Small intestine (tissue), 7 donors: Measurements from ENCODE around the gene NRTN. TPM values are rescaled to one million over a fixed set of nuclear protein-coding genes. Genes with fewer than 3 reads are reported as not detected.

Source experiments
- DNase-seq, 2 donors: peaks; one replicate each; pipeline versions ENCODE4 v3.0.0 to v3.0.0-alpha.2; 2013
- FAIRE-seq: peaks from 2 replicates; lab custom pipeline; 2012; peaks lifted over from hg19 to GRCh38; lab: Jason Lieb, UNC
- H3K27ac ChIP-seq, 3 donors: one replicate each; pipeline ENCODE4 v1.5.1; 2013; ENCODE audit warnings: low read length in 2 of 3, mild to moderate bottlenecking in 2 of 3, control low read depth in 1 of 3, inconsistent platforms in 1 of 3, low read depth in 1 of 3, moderate library complexity in 1 of 3
- H3K27me3 ChIP-seq, 3 donors: one replicate each; pipeline ENCODE4 v1.6.1; 2013; ENCODE audit warnings: low read length in 3 of 3, inconsistent platforms in 1 of 3; ENCODE audit not compliant: control insufficient read depth in 3 of 3, insufficient read depth in 3 of 3
- H3K36me3 ChIP-seq, 3 donors: one replicate each; pipeline ENCODE4 v1.6.1; 2013; ENCODE audit warnings: low read length in 3 of 3, inconsistent platforms in 1 of 3, low read depth in 1 of 3, mild to moderate bottlenecking in 1 of 3, moderate library complexity in 1 of 3; ENCODE audit not compliant: control insufficient read depth in 3 of 3, insufficient read depth in 2 of 3
- H3K4me1 ChIP-seq, 3 donors: one replicate each; pipeline ENCODE4 v1.6.1; 2013; ENCODE audit warnings: low read length in 2 of 3, inconsistent platforms in 1 of 3, low read depth in 1 of 3, mild to moderate bottlenecking in 1 of 3, moderate library complexity in 1 of 3; ENCODE audit not compliant: control insufficient read depth in 3 of 3, insufficient read depth in 2 of 3
- H3K4me3 ChIP-seq, 3 donors: one replicate each; pipeline ENCODE4 v1.5.1; 2013; ENCODE audit warnings: low read length in 3 of 3, control low read depth in 1 of 3, inconsistent platforms in 1 of 3, low read depth in 1 of 3, mild to moderate bottlenecking in 1 of 3, moderate library complexity in 1 of 3
- H3K9me3 ChIP-seq, 2 donors: one replicate each; pipeline ENCODE4 v1.6.1; 2013; ENCODE audit warnings: low read depth in 1 of 2, low read length in 1 of 2; ENCODE audit not compliant: control insufficient read depth in 2 of 2, insufficient read depth in 1 of 2
- WGBS, 3 donors: extraction: QIAGEN DNeasy Blood & Tissue Kit; methylation state at CpG; one replicate each; pipeline ENCODE4 v1.1.7; 2013; 5-methylcytosine and 5-hydroxymethylcytosine counted together
- polyA plus RNA-seq, 4 donors: library from polyadenylated mRNA; stranded (reverse) in 3 of 4; unstranded in 1 of 4; fragments of 200-250 nt in 3 of 4; fragments of 120-200 nt in 1 of 4; gene quantifications; one replicate each; pipeline versions ENCODE4 v1.2.1 to v1.2.3, GENCODE V29; 2013
- donor health status: healthy with polysubstance abuse.
- donor health status: control.
- donor health status: control.
- donor health status: Bipolar disorder and iron deficiency.
- donor health status: healthy.

NRTN gene
- polyA plus RNA-seq, 4 donors: 1.1 to 3.0 (median 2.9) TPM; not detected in 1

- H3K27me3 ChIP-seq: peaks cover 0 to 4% (median 0%) of the 10 kb centered on the region in 3 donors
- 64 to 85% (median 72%) methylated on average over 32 to 34 of the region's 34 CpGs for WGBS, 3 donors
- no peaks in the 10 kb centered on the region for H3K9me3 ChIP-seq
- peak overlapping the region in 2 of 3 donors; percentile 1 to 80 for H3K4me3 ChIP-seq
- peaks cover 0 to 2% (median 0%) of the 10 kb centered on the region in 3 donors for H3K36me3 ChIP-seq
- H3K4me1 ChIP-seq: peaks cover 0 to 20% (median 0%) of the 10 kb centered on the region in 3 donors
- DNase-seq (no peak), FAIRE-seq (no peak)
- peak overlapping the region in 1 of 3 donors; percentile 7 for H3K27ac ChIP-seq
Observed at GRCh38 chr19:5829567-5830310, 24.9 kb downstream of the NRTN start.

- peaks cover 0 to 20% (median 0%) of the 10 kb centered on the region in 3 donors for H3K4me1 ChIP-seq
- peaks cover 0 to 4% (median 0%) of the 10 kb centered on the region in 3 donors for H3K27me3 ChIP-seq
- H3K36me3 ChIP-seq: peaks cover 0 to 2% (median 0%) of the 10 kb centered on the region in 3 donors
- no peak overlapping the region for H3K27ac ChIP-seq
- DNase-seq: no peak
- 72 to 84% (median 75%) methylated on average over 9 of the region's 9 CpGs for WGBS, 3 donors
- no peak for FAIRE-seq
- no peak overlapping the region for H3K4me3 ChIP-seq
- no peaks in the 10 kb centered on the region for H3K9me3 ChIP-seq
Observed at GRCh38 chr19:5831159-5831558, 26.3 kb downstream of the NRTN start.

- H3K27ac ChIP-seq: no peak overlapping the region
Observed at GRCh38 chr19:5832061-5832460, 27.2 kb downstream of the NRTN start.

GRCh38 chr19:5832527-5833216, 27.8 kb downstream of the NRTN start:
- H3K4me3 ChIP-seq: no peak overlapping the region
- H3K27ac ChIP-seq: no peak overlapping the region
- peaks cover 0 to 2% (median 0%) of the 10 kb centered on the region in 3 donors for H3K36me3 ChIP-seq
- peaks cover 0 to 4% (median 0%) of the 10 kb centered on the region in 3 donors for H3K27me3 ChIP-seq
- WGBS, 3 donors: 90 to 95% (median 94%) methylated on average over 6 of the region's 6 CpGs
- no peaks in the 10 kb centered on the region for H3K9me3 ChIP-seq
- peaks cover 0 to 12% (median 0%) of the 10 kb centered on the region in 3 donors for H3K4me1 ChIP-seq
- FAIRE-seq: no peak
- no peak for DNase-seq

More at GRCh38 chr19:5832061-5832460, 27.2 kb downstream of the NRTN start:
- DNase-seq: no peak
- Histone ChIP-seq H3K9me3 (no peaks in the 10 kb centered on the region), H3K4me1 (peaks cover 0 to 16% (median 0%) of the 10 kb centered on the region in 3 donors), H3K36me3 (peaks cover 0 to 2% (median 0%) of the 10 kb centered on the region in 3 donors), H3K27me3 (peaks cover 0 to 4% (median 0%) of the 10 kb centered on the region in 3 donors), H3K4me3 (no peak overlapping the region)
- FAIRE-seq: no peak
- 88 to 93% (median 93%) methylated on average over 18 to 22 of the region's 22 CpGs for WGBS, 3 donors

GRCh38 chr19:5837761-5838352, 33.0 kb downstream of the NRTN start:
- DNase-seq: peak in 1 of 2 donors; percentile 67
- Histone ChIP-seq H3K36me3 (peaks cover 0 to 3% (median 0%) of the 10 kb centered on the region in 3 donors), H3K9me3 (no peaks in the 10 kb centered on the region), H3K27me3 (no peaks in the 10 kb centered on the region), H3K27ac (peak overlapping the region in 2 of 3 donors; percentile 93 to 98), H3K4me1 (peaks cover 0 to 14% (median 0%) of the 10 kb centered on the region in 3 donors), H3K4me3 (peak overlapping the region in 2 of 3 donors; percentile 27 to 73)
- 15 to 37% (median 28%) methylated on average over 15 of the region's 15 CpGs for WGBS, 3 donors
- no peak for FAIRE-seq

- Histone ChIP-seq H3K4me1 (peaks cover 0 to 14% (median 0%) of the 10 kb centered on the region in 3 donors), H3K27ac (peak overlapping the region in 2 of 3 donors; percentile 93 to 98), H3K9me3 (no peaks in the 10 kb centered on the region), H3K36me3 (peaks cover 0 to 3% (median 0%) of the 10 kb centered on the region in 3 donors), H3K4me3 (peak overlapping the region in 2 of 3 donors; percentile 27 to 73), H3K27me3 (no peaks in the 10 kb centered on the region)
- WGBS, 3 donors: 14 to 33% (median 23%) methylated on average over 20 of the region's 20 CpGs
- FAIRE-seq (no peak), DNase-seq (peak in 1 of 2 donors; percentile 85)
Observed at GRCh38 chr19:5838353-5839064, 33.6 kb downstream of the NRTN start.

GRCh38 chr19:5839065-5840017, 34.5 kb downstream of the NRTN start, which contains the start of gene FUT6:
Gene FUT6, minus strand, starts transcription at chr19:5839702. Its CDS starts 7,135 bp downstream, at chr19:5832567.
- peaks cover 0 to 3% (median 2%) of the 10 kb centered on the region in 3 donors for H3K36me3 ChIP-seq
- no peaks in the 10 kb centered on the region for H3K27me3 ChIP-seq
- H3K27ac ChIP-seq: peak within 1 kb of the TSS in 2 of 3 donors; percentile 93 to 98
- DNase-seq (peak; percentile 55 to 92), FAIRE-seq (no peak)
- peaks cover 0 to 14% (median 1%) of the 10 kb centered on the region in 3 donors for H3K4me1 ChIP-seq
- WGBS, 3 donors: 57 to 64% (median 62%) methylated on average over 8 to 9 of the region's 9 CpGs
- H3K4me3 ChIP-seq: peak within 1 kb of the TSS in 1 of 3 donors; percentile 73
- no peaks in the 10 kb centered on the region for H3K9me3 ChIP-seq
